GM15510 (cell line): ENCODE measurements around the gene NUP98.

Source experiments
- POLR2A ChIP-seq: IDR thresholded peaks from 3 replicates; pipeline ENCODE4 v1.6.1; 2011; ENCODE audit warnings: borderline replicate concordance; ENCODE audit not compliant: insufficient read length; ENCODE audit errors: extremely low read depth

The NUP98 gene

GRCh38 chr11:3635641-3636375 lies 161.5 kb downstream of the NUP98 start:
- no peak for TF ChIP-seq POLR2A

- no peak for TF ChIP-seq POLR2A
These were observed 165.2 kb downstream of the NUP98 start for GRCh38 chr11:3632070-3632660.

DNA sequence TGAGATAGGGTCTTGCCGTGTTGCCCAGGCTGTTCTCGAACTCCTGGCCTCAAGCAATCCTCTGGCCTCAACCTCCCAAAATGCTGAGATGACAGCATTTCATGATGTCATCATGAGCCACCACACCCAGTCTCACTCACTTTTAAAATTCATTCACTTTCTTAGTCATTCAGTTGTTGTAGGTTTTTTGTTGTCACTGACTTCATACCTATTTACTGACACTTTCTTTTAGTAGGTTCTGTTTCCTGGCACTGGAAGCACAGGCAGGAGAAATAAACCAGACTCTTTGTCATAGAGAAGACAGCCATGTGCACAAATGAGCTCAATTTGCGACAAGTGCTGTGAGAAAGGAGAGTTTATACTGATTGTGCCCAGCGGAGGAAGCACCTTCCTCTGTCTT lies 166.0 kb downstream of the NUP98 start:
- no peak for TF ChIP-seq POLR2A

DNA sequence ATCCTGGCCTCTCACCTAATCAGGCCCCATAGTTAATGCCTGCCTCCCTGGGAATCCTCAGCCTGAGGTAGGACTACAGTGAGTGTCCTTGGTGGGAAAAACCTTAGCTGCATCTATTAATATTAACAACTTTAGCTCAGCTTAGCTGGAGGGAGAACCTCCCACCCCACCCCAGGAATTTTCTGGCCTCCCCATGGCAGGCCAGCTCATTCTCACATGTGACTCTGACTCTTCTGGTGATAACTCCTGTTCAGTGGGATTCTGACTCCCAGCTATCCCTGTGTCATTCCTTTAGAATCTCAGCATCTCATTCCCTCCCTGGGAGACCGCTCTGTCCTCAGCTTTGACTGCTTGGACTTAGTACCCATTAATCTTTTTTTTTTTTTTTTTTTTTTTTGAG lies 170.1 kb downstream of the NUP98 start:
- TF ChIP-seq POLR2A: no peak

- TF ChIP-seq POLR2A: no peak
These were observed 170.9 kb downstream of the NUP98 start for GRCh38 chr11:3626250-3626960.
